HepG2 (cell line): ENCODE results near the gene PDCD2. TPM values are rescaled to one million over a fixed set of nuclear protein-coding genes. Genes with fewer than 3 reads are reported as not detected.

Experiments used
- ERF ChIP-seq: IDR thresholded peaks from 2 replicates; pipeline ENCODE4 v1.6.1; 2018; ENCODE audit warnings: missing biosample characterization, missing genetic modification reagents
- GTF3A ChIP-seq: sonication (generic); formaldehyde crosslinking; conservative IDR thresholded peaks from 2 replicates; pipeline ENCODE4 v1.4.0; 2020; ENCODE audit warnings: mild to moderate bottlenecking, missing genetic modification reagents
- KLF9 ChIP-seq: IDR thresholded peaks from 2 replicates; pipeline ENCODE4 v1.6.1; 2016; ENCODE audit warnings: low read depth
- KMT2B ChIP-seq: IDR thresholded peaks from 2 replicates; pipeline ENCODE4 v1.6.1; 2016; ENCODE audit warnings: missing genetic modification reagents, missing compliant biosample characterization
- NCOA2 ChIP-seq: sonication (generic); formaldehyde crosslinking; IDR thresholded peaks from 2 replicates; pipeline ENCODE4 v1.8.0; 2022; ENCODE audit warnings: inconsistent platforms
- NFIC ChIP-seq: IDR thresholded peaks from 2 replicates; pipeline ENCODE4 v1.6.1; 2012; ENCODE audit warnings: mild to moderate bottlenecking, low read length, inconsistent platforms
- NR1H2 ChIP-seq: sonication (generic); formaldehyde crosslinking; IDR thresholded peaks from 2 replicates; pipeline ENCODE4 v1.8.1; 2022; ENCODE audit warnings: low read depth, missing genetic modification reagents, borderline replicate concordance
- PBX2 ChIP-seq: IDR thresholded peaks from 2 replicates; pipeline ENCODE4 v1.6.1; 2016; ENCODE audit warnings: control low read depth
- RBM22 ChIP-seq: fragments of 200-400 bp; formaldehyde crosslinking; optimal IDR thresholded peaks from 2 replicates; pipeline ENCODE3; 2017; ENCODE audit warnings: mild to moderate bottlenecking, low read length, moderate library complexity
- RFX1 ChIP-seq: fragments of 450-650 bp; IDR thresholded peaks from 2 replicates; pipeline ENCODE4 v1.6.1; 2017
- TBP ChIP-seq: sonication (generic); formaldehyde crosslinking; IDR thresholded peaks from 2 replicates; pipeline ENCODE4 v1.5.0; 2020; ENCODE audit warnings: missing genetic modification reagents
- XBP1 ChIP-seq: sonication (generic); formaldehyde crosslinking; IDR thresholded peaks from 2 replicates; pipeline ENCODE4 v1.5.0; 2020; ENCODE audit warnings: missing genetic modification reagents
- ZBTB42 ChIP-seq: sonication (generic); formaldehyde crosslinking; IDR thresholded peaks from 2 replicates; pipeline ENCODE4 v1.5.0; 2020; ENCODE audit warnings: mild to moderate bottlenecking, missing genetic modification reagents
- ZMYM2 ChIP-seq: sonication (generic); formaldehyde crosslinking; IDR thresholded peaks from 2 replicates; pipeline ENCODE4 v1.8.0; 2022; ENCODE audit warnings: mild to moderate bottlenecking, missing genetic modification reagents
- ZNF335 ChIP-seq: sonication (generic); formaldehyde crosslinking; IDR thresholded peaks from 2 replicates; pipeline ENCODE4 v1.4.0; 2020; ENCODE audit warnings: missing genetic modification reagents
- ZNF484 ChIP-seq: sonication (generic); formaldehyde crosslinking; IDR thresholded peaks from 2 replicates; pipeline ENCODE4 v1.5.1; 2020; ENCODE audit warnings: mild to moderate bottlenecking, low read depth, missing genetic modification reagents, borderline replicate concordance
- ZNF576 ChIP-seq: sonication (generic); formaldehyde crosslinking; IDR thresholded peaks from 2 replicates; pipeline ENCODE4 v1.4.0; 2020; ENCODE audit warnings: mild to moderate bottlenecking, missing genetic modification reagents
- ZNF720 ChIP-seq: sonication (generic); formaldehyde crosslinking; IDR thresholded peaks from 2 replicates; pipeline ENCODE4 v1.4.0; 2020; ENCODE audit warnings: missing genetic modification reagents
- ZSCAN29 ChIP-seq: sonication (generic); formaldehyde crosslinking; conservative IDR thresholded peaks from 2 replicates; pipeline ENCODE4 v1.4.0; 2020; ENCODE audit warnings: mild to moderate bottlenecking, missing genetic modification reagents
- ZUFSP ChIP-seq: sonication (generic); formaldehyde crosslinking; IDR thresholded peaks from 2 replicates; pipeline ENCODE4 v1.9.0; 2021; ENCODE audit warnings: missing genetic modification reagents, mild to moderate bottlenecking, borderline replicate concordance
- polyA plus RNA-seq, 8 experiments: library from polyadenylated mRNA; depleted of rRNA in 3 of 8; stranded (reverse) in 7 of 8; unstranded in 1 of 8; fragments of >200 nt; fragmentation: Illumina TruSeq in 4 of 8; extraction: Trizol in 4 of 8; gene quantifications; 2 replicates each; pipeline versions ENCODE4 v1.2.1 to v1.2.3, GENCODE V29; 2011 to 2016; ENCODE audit warnings: low read depth in 4 of 8, missing spikeins in 1 of 8, mixed read lengths in 1 of 8; ENCODE audit not compliant: insufficient read depth in 1 of 8
- total RNA-seq, 5 experiments: library from RNA; depleted of rRNA; stranded (reverse); fragments of >200 nt; fragmentation: Illumina TruSeq; extraction: Trizol; gene quantifications; 2 replicates each; pipeline ENCODE4 v1.2.3, GENCODE V29; 2016; ENCODE audit warnings: low read depth in 1 of 5
- TF ChIP-seq, protein P1 (sequence below): sonication (generic); formaldehyde crosslinking; IDR thresholded peaks from 2 replicates; pipeline ENCODE4 v1.5.1; 2020; ENCODE audit warnings: missing genetic modification reagents, mild to moderate bottlenecking, borderline replicate concordance
- TF ChIP-seq, protein P2 (sequence below): IDR thresholded peaks from 2 replicates; pipeline ENCODE4 v1.6.1; 2016; ENCODE audit warnings: missing compliant biosample characterization, missing genetic modification reagents, borderline replicate concordance
- TF ChIP-seq, protein P3 (sequence below): sonication (generic); formaldehyde crosslinking; IDR thresholded peaks from 2 replicates; pipeline ENCODE4 v1.8.1; 2023; ENCODE audit warnings: mild to moderate bottlenecking, missing genetic modification reagents

Gene PDCD2
- total and polyA plus RNA-seq, 2 of the 13 experiments (the other 11 are each of a cell fraction or from before 2014, with no cell fraction given), result 83.6 to 133 TPM

DNA sequence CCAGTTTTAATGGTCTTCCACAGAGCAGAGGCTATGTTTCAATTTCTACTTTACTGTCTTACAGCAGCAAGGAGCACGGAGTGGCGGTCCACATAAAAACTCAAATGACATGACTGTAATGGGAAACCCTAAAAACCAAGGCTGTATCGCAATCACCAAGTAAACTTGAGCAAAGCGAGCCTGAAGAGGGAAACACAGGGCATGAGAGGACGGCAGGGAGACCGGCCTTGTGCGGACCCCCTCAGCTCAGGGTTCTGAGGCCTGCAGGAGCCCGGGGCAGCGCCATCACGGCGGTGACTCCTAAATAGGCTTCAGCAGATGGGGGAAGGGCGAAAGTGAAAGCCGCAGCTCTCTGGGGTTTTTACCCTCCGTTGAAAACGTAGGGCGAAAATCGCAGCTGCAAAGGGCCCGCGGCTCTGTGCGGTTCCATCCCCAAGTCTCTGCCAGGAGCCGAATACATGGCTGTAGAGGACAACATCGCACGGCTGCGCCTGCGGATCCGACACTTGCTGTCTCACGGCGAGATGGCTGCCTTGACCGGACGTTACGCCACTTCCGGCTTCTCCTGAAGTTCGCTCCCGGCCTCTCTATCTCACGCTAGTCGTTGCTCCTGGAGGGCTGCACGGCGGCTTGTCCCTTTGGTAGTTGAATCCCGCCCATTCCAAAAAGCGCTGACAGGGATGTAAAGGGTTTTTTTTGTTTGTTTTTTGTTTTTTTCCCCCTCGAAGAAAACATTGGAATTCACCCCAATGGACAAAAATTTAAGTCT, 31.5 kb downstream of the PDCD2 start, which contains the start of gene PSMB1 (continued):
- TF ChIP-seq, protein P1, sequence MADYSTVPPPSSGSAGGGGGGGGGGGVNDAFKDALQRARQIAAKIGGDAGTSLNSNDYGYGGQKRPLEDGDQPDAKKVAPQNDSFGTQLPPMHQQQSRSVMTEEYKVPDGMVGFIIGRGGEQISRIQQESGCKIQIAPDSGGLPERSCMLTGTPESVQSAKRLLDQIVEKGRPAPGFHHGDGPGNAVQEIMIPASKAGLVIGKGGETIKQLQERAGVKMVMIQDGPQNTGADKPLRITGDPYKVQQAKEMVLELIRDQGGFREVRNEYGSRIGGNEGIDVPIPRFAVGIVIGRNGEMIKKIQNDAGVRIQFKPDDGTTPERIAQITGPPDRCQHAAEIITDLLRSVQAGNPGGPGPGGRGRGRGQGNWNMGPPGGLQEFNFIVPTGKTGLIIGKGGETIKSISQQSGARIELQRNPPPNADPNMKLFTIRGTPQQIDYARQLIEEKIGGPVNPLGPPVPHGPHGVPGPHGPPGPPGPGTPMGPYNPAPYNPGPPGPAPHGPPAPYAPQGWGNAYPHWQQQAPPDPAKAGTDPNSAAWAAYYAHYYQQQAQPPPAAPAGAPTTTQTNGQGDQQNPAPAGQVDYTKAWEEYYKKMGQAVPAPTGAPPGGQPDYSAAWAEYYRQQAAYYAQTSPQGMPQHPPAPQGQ (CRISPR knock-in tag), result peak; percentile 88; the same call in 1 of the 2 replicates
- TF ChIP-seq ZMYM2 (CRISPR knock-in tag), result no peak
- peak; percentile 98 for TF ChIP-seq KMT2B (CRISPR knock-in tag)
- no peak for TF ChIP-seq KLF9 (CRISPR knock-in tag)
- peak; percentile 32; the same call in 1 of the 2 replicates for TF ChIP-seq XBP1 (CRISPR knock-in tag)
- no peak for TF ChIP-seq RBM22
- no peak for TF ChIP-seq NCOA2 (CRISPR knock-in tag)
- TF ChIP-seq ZNF576 (CRISPR knock-in tag), result no peak
- peak; percentile 49; the same call in 1 of the 2 replicates for TF ChIP-seq ZNF335 (CRISPR knock-in tag)
- TF ChIP-seq GTF3A (CRISPR knock-in tag), result 0 out of 2 replicates have a peak, but pooled peaks have one; percentile 60
- 0 out of 2 replicates have a peak, but pooled peaks have one; percentile 16 for TF ChIP-seq ZBTB42
- TF ChIP-seq TBP (CRISPR knock-in tag), result no peak
- TF ChIP-seq, protein P2, sequence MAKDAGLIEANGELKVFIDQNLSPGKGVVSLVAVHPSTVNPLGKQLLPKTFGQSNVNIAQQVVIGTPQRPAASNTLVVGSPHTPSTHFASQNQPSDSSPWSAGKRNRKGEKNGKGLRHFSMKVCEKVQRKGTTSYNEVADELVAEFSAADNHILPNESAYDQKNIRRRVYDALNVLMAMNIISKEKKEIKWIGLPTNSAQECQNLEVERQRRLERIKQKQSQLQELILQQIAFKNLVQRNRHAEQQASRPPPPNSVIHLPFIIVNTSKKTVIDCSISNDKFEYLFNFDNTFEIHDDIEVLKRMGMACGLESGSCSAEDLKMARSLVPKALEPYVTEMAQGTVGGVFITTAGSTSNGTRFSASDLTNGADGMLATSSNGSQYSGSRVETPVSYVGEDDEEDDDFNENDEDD, result no peak
- no peak for TF ChIP-seq NR1H2 (CRISPR knock-in tag)
- TF ChIP-seq, protein P3, sequence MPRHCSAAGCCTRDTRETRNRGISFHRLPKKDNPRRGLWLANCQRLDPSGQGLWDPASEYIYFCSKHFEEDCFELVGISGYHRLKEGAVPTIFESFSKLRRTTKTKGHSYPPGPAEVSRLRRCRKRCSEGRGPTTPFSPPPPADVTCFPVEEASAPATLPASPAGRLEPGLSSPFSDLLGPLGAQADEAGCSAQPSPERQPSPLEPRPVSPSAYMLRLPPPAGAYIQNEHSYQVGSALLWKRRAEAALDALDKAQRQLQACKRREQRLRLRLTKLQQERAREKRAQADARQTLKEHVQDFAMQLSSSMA (CRISPR knock-in tag), result no peak
- TF ChIP-seq RFX1, result no peak
- TF ChIP-seq ZSCAN29 (CRISPR knock-in tag), result no peak
- TF ChIP-seq PBX2 (CRISPR knock-in tag), result 0 out of 2 replicates have a peak, but pooled peaks have one; percentile 6
- TF ChIP-seq ERF, result peak; percentile 76
- TF ChIP-seq ZNF484 (CRISPR knock-in tag), result no peak
- TF ChIP-seq NFIC, result no peak
- TF ChIP-seq ZUFSP, result no peak
- no peak for TF ChIP-seq ZNF720 (CRISPR knock-in tag)
